ENCODE measurements around the gene HS6ST3.

The HS6ST3 gene

DNA sequence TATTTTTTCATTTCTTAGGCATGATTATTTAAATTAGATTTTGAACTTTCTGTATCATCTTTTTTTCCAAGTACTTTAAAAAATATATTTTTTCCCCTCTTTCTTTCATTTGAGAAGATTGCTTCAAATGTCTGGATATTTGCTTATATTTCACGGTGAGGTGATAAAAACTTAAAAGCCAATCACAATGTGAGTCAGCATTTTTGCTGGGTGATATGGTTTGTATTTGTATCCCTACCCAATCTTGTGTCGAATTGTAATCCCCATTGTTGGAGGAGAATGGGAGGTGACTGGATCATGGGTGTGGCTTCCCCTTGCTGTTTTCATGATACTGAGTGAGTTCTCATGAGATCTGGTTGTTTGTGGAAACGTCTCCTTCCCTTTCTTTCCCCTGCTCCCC, 583.9 kb downstream of the HS6ST3 start:
- no peak for DNase-seq

DNA sequence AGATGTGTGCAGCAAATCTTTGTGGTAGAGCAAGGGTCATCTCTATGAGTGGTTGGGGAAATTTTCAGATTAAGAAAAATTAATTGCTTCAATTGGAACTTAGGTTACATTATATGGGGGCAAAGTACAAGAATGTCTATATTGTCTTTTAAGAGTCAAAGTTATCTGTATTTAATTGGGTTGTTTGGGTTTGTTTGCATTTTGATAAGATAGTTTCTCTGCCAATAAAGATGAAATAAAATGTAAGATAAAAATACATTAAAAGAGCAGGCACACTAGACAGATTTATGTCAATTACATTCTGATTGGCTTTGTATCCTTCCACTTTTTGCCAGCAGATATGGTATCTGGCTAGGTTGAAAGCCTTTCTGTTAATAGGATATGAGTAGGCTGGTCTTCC, 587.1 kb downstream of the HS6ST3 start:
- DNase-seq = no peak

DNA sequence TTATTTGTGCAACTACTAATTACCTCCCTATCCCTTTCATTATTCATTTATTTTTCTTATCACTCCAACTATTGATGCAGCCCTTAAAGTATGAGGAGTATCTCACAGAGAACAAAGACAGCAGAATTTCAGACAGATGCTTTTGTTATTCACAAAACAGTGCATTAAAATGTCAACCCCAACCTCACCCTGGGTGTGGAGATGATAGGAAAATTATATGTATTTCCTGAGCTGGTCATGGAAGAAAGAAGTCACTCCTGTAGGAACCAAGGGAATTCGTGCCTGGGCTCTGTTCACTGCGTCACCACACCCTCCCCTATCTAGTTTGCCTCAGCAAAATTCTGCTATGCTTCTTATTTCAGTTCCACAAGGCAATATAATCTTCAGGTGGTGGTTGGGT, 588.9 kb downstream of the HS6ST3 start:
- DNase-seq = no peak

DNA sequence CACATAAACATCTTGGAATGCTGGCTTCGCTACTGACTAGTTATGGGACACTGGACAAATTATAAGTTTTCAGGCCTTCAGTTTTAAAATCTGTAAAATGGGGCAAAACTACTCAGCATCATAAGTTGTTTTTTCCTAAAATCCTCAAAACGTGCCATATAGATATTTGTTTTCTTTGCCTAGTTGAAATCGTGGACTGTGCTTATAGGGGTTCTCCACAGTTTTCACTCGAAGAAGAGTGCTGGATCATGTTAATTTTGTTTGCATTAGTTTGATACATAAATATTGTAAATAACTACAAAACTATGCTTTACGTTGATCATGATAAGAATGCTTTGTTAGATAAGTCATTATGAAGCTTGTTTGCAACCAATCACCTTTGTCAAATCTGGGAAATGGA, 591.0 kb downstream of the HS6ST3 start:
- DNase-seq = no peak

DNA sequence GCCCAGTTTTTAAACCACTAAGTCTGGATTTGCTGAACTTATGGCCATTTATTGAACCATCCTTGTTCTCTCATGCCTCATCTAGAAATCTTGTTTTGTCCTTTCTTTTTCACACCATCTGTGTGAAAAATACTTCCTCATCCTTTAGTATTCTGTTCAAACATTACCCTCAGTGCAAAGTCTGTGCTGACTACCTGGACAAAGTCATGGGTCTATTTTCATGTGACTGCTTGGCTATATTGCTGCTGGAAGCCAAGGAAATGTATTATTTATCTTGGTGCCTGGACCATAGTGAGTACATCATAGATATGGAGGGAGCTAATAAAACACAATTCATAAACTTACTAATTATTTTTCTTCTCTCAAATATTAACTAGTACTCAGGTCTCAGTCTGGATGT, 591.9 kb downstream of the HS6ST3 start:
- no peak for DNase-seq

DNA sequence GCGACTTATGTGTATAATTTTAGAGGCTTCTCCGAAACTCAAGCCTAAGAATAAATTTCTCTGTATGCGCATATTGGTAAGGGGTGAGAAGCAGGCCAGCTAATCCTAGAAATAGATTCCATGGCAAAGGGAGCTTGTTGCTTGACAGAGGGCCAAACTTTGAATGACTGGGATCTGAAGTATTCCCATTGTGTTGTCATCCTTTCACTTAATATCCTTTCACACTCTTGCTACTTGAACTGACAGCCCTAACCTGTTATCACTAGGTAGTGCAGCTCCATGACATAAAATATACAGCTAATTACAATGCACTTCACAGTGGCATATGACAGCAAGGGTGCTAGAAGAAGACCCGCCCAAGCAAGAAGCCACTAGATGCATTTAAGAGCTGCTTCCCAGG, 594.6 kb downstream of the HS6ST3 start:
- DNase-seq = no peak

DNA sequence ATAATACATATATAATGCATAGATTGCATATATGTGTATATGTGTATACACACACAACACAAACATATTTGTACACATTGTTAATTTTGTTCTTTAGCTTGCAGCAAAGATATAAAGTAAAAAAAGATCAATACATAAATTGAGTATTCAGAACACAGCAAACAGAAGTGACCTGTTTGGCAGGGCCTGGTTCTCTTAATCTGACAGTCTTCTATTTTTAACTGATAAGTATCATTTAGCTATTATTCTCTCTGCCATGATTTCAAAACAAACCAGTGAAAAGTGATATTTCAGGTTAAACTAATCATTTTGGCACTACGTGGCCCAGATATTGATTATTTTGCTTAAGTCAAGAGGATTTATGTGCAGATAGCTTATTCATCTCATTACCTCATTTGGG, 595.0 kb downstream of the HS6ST3 start:
- DNase-seq = no peak

DNA sequence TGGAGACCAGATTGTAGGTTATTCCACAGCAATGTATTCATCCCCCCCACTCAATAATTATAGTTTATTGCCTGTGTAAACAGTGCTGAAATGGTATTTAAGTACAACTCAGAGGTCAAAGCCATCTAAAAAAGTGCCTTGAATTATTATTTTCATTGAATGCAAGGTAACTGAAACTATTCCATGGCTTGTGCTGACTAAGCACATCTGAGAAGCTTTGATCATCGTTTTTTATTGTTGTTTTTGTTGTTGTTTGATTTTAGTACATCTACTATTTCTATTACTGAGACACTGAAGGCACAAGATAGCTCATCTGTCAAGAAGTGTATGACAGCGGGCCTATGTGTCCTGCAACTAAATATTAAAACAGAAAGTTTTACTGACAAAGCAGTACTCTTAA, 596.4 kb downstream of the HS6ST3 start:
- DNase-seq = no peak

DNA sequence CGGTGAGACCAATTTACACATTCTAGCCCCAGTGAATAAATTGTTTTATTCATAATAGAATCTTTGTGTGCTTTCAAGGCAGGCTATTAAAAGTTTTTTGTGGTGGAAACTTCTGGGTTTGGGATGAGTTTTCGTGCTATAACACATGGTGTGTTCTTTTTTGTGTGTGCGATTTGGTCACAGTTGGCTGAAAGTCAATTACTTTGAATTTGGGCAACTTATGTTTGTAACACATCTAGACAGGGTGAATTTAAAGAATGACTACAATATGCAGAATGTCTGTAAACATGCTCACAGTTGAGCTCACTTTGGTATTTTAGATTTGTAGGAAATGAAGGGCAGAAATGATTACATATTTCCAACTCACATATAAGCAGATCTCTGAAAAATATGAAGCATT, 597.3 kb downstream of the HS6ST3 start:
- DNase-seq = peak; percentile 1

DNA sequence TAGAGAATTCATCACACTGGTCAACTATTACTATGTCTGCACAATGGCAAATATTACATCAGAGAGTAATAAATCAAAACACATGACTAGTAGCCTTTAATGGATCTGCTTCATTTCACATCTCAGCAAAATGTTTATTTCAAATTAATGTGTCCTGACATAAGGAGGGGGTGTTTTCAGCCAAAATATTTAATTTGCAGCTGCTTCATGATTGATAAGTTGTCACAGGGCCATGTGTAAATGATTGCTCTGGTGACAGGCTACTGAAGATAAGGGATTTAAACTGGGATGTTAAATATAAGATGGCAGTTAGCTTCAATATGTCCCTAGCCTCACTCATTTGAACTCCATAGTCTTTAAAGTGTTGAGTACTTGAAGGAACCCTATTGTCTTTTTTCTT, 601.1 kb downstream of the HS6ST3 start:
- no peak for DNase-seq

DNA sequence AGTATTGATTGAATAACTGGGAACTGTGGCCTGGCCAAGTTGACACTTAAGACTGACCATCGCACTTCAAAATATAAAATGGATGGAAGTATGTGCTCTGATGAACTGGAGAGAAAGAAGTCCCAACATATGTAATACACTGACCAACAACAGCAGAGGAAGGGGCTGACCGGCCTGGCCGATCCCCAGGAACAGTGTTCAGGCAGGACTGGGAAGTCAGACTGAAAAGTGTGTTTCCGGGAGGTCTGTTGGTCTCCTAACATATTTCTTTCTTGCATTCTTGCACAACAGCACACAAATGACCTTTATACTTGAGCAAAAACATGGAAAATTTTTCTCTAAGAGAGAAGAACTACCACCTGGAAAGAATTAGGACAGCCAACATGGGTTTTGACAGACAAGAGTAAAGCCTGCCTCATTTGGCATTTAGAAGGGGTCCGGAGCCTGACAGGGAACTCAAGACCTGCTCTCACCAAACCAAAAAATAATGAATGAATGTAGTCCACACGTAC, 606.5 kb downstream of the HS6ST3 start:
- DNase-seq = no peak

DNA sequence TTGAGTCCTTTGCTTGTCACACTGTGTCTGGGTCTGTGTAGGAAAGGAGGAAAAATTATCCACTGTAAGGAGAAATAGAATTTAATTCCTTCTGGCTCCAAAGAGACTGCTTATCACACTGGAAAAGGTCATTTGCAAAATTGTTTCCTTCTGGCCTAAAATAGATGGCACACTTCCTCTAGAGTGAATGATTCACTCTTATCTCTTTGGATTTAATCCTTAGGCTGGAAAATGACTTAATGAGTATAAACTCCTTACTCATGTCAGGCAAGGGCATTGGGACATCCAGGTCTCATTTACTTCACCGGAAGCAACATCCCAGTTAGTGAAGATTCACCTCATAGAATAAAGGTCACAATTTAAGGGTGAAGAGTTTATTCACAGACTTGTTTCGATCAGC, 610.8 kb downstream of the HS6ST3 start:
- DNase-seq = no peak

DNA sequence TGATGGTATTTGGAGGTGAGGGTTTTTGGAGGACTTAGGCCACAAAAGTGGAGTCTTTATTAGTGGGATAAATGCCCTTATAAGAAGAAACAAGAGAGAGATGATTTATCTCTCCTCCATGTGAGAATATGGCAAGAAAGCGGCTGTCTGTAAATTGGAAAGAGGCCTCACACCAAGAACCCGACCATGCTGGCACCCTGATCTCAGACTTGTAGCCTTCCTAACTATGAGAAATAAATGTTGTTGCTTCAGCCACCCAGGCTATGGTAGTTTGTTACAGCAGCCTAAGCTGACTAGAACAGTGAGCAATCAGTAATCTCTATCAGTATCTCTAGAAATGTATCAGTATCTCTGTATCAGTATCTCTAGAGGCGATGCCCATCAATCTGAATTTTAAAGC, 617.2 kb downstream of the HS6ST3 start:
- no peak for DNase-seq

DNA sequence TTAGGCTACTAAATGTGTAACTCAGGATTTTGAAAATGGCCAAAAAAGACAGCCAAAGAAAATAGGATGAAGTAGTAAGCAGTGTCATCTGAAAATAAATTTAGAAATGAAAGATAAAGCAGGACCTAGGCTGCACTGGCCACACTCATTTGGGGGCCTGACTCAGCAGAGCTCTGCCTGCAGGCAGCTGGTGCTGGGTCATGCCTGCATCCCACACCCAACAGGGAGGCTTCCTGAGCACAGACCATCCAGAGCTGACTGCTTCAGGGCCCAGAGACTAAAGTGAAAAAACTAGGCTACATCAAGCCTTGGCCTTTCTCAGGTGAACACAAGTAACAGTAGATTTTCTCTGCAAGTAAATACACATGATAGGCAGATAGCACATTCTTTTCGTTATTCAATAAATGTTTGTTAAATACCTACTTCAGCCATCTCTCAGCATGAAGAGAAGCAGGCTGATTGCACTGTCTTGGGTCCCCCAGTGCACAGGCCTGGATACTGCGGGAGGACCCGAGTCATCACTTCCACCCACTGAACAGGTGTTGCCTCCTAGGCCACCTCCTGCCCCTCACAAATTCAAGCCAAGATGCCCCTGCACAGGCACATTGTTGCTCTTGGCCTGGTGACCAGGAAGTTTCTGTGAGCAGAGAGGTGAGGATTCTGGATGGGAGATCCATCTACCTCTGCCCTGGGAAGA, 620.4 kb downstream of the HS6ST3 start:
- no peak for DNase-seq

DNA sequence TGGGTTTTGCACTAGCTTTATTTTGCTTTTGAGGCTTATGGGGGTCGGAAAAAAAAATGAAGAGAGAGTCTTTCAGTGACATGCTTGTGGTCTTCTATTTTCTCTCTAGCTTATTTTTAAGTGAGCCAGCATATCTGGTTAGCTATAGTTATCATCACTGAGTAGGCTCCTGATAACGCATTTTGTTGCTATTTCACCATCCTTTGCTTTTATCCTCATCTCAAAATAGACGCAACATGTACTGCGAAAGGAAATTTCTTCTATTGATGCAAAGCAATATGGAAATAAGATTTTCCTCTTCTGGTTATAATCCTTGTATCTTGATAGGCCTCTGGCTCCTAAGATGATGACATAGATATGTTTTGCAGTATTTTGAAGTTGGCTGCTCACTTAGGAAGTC, 630.5 kb downstream of the HS6ST3 start:
- DNase-seq = no peak

DNA sequence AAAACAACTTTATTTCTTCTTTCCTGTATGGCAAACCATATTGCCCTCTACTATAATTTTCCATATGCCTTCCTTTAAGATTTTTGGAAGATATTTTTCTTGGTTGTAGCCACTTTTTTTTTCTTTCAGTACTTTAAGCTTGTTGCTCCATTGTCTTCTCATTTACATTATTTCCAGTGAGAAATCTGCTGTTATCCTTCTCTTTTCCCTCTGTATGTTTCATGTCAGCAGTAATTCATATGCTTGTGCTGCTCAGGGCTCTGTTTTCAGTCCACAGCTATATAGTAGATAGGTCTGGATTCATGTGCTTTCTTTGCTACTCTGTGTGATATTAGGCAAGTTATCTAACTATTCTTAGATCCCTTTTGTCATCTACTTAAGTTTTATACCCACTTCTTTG, 636.7 kb downstream of the HS6ST3 start:
- DNase-seq = no peak

DNA sequence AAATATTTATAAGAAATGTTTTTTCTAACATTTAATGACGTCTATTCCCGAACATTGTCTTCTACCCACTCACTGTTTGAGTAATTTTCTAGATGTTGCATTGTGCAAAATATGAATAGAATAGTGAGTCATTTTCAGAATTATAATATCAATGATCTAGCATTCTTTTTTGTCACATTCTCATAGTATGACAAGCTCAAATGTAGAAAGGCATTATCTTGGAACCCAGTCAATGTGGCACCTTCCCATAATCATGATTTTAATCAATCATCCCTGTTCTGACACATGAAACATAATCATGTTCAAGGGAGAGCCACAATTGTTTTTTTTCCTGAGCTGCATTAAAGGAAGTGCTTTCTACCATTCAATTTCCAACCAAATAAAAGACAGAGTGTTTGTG, 638.6 kb downstream of the HS6ST3 start:
- no peak for DNase-seq

DNA sequence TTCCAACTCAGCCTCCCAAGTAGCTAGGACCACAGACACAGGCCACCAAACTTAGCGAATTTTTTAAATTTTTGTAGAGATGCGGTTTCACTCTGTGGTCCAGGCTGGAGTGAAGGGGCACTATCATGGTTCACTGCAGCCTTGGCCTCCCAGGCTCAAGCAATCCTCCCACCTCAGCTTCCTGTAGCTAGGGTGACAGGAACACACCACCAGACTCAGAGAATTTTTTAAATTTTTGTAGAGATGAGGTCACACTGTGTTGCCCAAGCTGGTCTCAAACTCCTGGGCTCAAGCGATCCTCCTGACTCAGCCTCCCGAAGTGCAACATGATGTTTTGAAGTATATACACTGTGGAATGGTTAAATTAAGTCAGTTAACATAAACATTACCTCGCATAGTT, 640.8 kb downstream of the HS6ST3 start:
- no peak for DNase-seq

DNA sequence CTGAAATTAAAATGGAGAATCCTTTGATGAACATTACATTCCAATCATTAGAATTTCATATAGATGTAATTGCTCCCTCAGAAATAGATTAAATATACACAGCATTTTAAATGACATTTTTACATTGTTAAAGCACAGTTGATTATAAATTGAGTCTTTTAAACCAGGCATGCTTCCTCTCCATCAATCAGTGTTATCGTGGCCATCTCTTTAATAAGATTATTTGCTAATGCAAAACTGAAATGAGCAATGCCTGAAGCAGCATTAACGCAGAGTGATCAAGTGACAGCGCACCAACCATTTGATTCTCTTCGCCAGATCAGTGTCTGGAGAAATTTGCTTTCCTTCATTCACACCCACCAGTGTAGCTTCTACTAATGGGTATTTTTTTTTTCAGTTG, 644.6 kb downstream of the HS6ST3 start:
- no peak for DNase-seq

DNA sequence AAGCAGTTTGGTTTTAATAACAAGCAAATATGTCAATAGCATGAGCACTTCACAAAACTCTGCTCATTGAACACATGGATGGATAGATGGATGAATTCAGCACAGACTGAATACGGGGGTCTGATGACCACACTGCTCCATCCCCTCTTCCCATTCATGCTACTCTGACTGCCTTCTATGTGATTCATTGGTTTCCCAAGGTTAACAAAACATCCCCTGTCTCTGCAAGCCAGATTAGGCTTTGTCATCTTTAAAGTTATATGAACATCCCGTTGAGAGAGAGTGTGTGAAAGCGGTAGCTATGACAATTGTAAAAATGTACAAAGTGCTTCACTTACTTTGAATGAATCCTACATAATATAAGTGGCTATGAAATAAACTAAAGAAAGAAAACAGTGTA, 651.9 kb downstream of the HS6ST3 start:
- no peak for DNase-seq

DNA sequence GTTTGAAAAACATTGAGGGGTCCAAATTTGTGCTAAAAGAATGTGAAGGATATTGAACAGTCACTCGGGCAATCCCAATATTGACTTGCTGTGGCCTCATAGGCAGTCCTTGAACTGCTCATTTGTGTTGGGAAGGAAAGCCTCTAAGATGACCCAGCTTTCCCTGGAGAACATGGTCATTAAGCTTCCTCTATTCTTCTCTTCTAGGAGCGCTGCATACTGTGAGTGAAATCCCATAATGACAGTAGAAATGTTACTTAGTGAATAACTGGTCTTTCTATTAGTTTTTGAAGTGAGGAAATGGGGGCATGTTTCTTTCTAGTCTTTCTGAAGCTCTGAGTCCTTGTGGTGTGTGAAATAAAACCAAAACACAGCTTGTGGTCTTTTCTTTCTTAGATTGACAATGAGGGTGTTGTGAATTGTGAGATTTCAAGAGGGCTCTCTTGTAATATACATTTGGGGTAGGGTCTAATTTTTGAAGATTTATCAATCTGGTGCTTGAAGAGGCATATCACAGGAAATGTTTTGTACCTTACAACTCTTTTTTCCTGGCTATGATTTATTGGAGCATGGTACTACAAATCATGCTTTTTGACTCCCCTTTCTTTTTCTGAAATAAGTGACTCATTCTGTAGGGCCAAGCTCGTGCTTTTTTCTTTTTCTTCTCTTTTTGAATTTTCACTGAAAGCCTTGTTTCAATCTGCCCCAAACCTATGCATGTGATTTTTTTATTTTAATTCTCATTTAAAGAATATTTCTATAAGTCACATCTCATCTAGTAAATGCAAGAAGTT, 653.6 kb downstream of the HS6ST3 start:
- DNase-seq = no peak

DNA sequence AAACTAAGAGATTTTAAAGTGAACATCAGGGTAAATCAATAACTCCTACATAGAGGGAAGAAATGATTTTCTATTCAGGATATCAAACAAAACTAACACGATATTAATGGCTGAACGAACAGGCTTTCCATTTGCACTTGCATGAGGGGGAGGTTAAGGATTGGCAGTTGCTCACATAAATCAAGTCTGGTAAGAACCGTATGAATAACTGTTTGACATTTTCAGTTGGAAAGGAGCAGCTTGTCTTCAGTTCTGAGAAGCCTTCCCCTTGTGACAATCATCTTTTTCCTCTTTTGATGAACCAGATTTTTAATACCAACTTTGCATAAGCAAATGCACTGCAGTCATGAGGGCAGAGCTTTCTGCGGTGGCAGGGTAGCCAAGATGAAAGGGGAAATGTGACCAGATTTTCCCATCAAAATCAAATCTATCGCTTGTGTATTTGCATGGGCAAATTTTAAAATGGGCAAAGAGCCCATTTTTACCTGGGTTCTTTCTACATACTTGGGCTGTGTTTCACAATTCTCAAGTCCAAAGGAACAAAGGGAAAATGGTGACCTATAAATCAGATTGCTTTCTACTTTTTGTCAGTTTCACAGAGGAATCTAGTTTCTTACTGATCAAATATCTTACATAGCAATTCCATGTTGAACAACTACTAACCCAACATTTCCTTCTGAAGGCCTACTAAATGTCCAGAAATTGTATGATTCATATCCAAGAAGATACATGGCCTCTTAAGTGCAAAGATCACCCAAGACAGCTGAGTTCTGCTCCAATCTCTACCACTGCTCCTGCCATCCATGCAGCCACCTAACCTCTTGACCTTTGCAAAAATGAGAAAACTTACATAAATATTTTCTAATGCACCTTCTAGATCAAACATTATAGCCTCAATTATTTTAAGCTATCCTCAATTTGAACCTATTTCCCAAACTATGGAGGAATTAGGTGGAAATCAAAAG, 654.7 kb downstream of the HS6ST3 start:
- DNase-seq = no peak

DNA sequence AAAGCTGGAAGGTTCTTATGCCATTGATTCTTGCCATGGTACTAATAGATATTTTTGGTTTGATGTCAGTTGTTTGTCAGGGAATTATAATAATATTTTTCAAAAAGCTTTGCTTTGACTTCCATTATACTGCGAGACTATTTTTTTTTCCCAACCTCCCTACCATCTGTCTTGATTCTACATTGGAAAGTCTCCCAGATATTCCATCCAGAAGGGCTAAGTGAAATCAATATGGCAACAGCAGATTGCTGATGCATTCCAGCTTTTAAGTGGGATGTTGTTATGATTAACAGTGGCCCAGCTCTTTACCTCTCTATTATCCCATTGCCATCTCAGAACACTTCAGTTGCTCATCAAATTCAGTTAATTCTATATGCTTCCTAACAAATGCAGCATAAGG, 657.0 kb downstream of the HS6ST3 start:
- no peak for DNase-seq
